Embryonic facial prominence (tissue), 1 donor: ENCODE measurements around the gene G0S2.

ENCODE experiments used
- DNase-seq: peaks from one replicate; pipeline ENCODE4 v3.0.0-alpha.2; 2016; ENCODE audit errors: extremely low spot score

G0S2 gene

GRCh38 chr1:209720326-209720725 is 45.1 kb downstream of the G0S2 start:
- no peak for DNase-seq

- no peak for DNase-seq
Observed at GRCh38 chr1:209720826-209721225, 45.6 kb downstream of the G0S2 start.

GRCh38 chr1:209721323-209721722 is 46.1 kb downstream of the G0S2 start:
- no peak for DNase-seq

GRCh38 chr1:209723265-209723664 is 48.1 kb downstream of the G0S2 start:
- no peak for DNase-seq

GRCh38 chr1:209723756-209724693 is 48.8 kb downstream of the G0S2 start:
- no peak for DNase-seq
